Measurements from ENCODE around the gene TAS2R60.

- TF ChIP-seq CTCF (conservative IDR thresholded peaks at IDR 0.05) (no peak), ZFX (IDR thresholded peaks at IDR 0.05) (no peak)
These were observed 43.6 kb upstream of the TAS2R60 start for GRCh38 chr7:143399642-143400041.
